H1 (cell line): ENCODE data around the gene DAPK1. TPM values are rescaled to one million over a fixed set of nuclear protein-coding genes. Genes with fewer than 3 reads are reported as not detected.

ENCODE experiments used
- BCL11A ChIP-seq, 2 experiments: IDR thresholded peaks; one replicate each; pipeline ENCODE4 v1.6.1; 2011; ENCODE audit warnings: low read depth in 2 of 2, low read length in 2 of 2, mild to moderate bottlenecking in 2 of 2
- EGR1 ChIP-seq: IDR thresholded peaks from 2 replicates; pipeline ENCODE4 v1.6.1; 2011; ENCODE audit warnings: low read depth, low read length, borderline replicate concordance
- EP300 ChIP-seq, 2 experiments: IDR thresholded peaks; 1 replicate in 1 of 2; 2 replicates in 1 of 2; pipeline ENCODE4 v1.6.1; 2011 to 2012; ENCODE audit warnings: low read depth in 2 of 2, low read length in 2 of 2, mild to moderate bottlenecking in 2 of 2, borderline replicate concordance in 1 of 2, inconsistent platforms in 1 of 2, moderate library complexity in 1 of 2
- GTF2F1 ChIP-seq: IDR thresholded peaks from 2 replicates; pipeline ENCODE4 v1.6.1; 2012; ENCODE audit warnings: low read depth, low read length, improper control_type of control experiment, borderline replicate concordance
- JUND ChIP-seq: IDR thresholded peaks from 2 replicates; pipeline ENCODE4 v1.6.1; 2011; ENCODE audit warnings: mild to moderate bottlenecking, improper control_type of control experiment, low read length
- SP2 ChIP-seq: IDR thresholded peaks from 2 replicates; pipeline ENCODE4 v1.6.1; 2012; ENCODE audit warnings: mild to moderate bottlenecking, low read length, inconsistent platforms
- SP4 ChIP-seq: IDR thresholded peaks from 2 replicates; pipeline ENCODE4 v1.6.1; 2012; ENCODE audit warnings: low read length, inconsistent platforms
- TBP ChIP-seq: IDR thresholded peaks from 2 replicates; pipeline ENCODE4 v1.6.1; 2011; ENCODE audit warnings: low read depth, low read length, improper control_type of control experiment
- YY1 ChIP-seq: IDR thresholded peaks from 2 replicates; pipeline ENCODE4 v1.6.1; 2011; ENCODE audit warnings: low read depth, mild to moderate bottlenecking, low read length
- polyA plus RNA-seq, 7 experiments: library from polyadenylated mRNA; depleted of rRNA in 3 of 7; stranded (reverse) in 5 of 7; unstranded in 2 of 7; fragments of >200 nt in 5 of 7; fragments of 200-250 nt in 2 of 7; gene quantifications; 1 replicate in 5 of 7; 2 replicates in 1 of 7; 4 replicates in 1 of 7; pipeline versions ENCODE4 v1.2.1 to v1.2.3, GENCODE V29; 2011 to 2013; ENCODE audit warnings: missing spikeins in 2 of 7, mixed read lengths in 2 of 7
- total RNA-seq: library from RNA; stranded (reverse); fragmentation: NEBNext Ultra II Directional; extraction: Animal tissue kit (Norgen Biotek cat#: 25700); gene quantifications from 2 replicates; pipeline ENCODE4 v1.2.1, GENCODE V29; 2021
- TF ChIP-seq, protein P1 (sequence below): fragments of 300-600 bp; sonication (generic); IDR thresholded peaks from 2 replicates; pipeline ENCODE4 v1.7.1; 2012; ENCODE audit warnings: low read length, moderate library complexity, mild to moderate bottlenecking, inconsistent platforms; ENCODE audit not compliant: insufficient replicate concordance
- TF ChIP-seq, protein P2 (sequence below): IDR thresholded peaks from 2 replicates; pipeline ENCODE4 v1.6.1; 2012; ENCODE audit warnings: inconsistent platforms

The DAPK1 gene
- total and polyA plus RNA-seq, 2 of the 8 experiments (the other 6 are each of a cell fraction or from before 2014, with no cell fraction given) = 62.4 to 131 TPM

DNA sequence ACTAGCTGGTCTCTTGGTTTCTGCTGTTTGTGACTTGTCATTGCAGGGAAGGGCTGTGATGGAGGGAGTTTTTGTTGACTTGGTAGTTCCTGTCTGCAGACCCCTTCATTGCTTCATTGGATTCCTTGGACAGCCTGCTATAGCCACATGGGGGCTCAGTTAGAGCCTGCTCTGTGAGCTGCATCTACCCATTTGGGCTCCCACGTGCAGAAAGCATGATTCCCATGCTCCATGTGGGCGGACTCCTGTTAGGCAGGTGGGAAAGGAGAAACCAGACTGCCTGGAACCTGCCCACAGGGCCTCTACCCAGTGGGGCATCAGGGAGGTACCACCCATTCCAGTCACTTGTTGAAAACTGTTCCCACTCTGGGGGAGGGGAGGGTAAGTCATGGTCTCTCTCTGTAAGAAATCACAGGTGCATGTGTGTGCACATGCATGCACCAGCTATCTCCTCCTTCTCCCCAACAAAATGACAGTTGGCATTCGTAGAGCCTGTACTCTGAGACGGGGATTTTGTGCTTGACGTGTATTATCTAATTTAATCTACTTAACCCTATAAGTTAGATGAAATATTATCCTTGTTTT lies 61.0 kb downstream of the DAPK1 start (continued):
- TF ChIP-seq, protein P1, sequence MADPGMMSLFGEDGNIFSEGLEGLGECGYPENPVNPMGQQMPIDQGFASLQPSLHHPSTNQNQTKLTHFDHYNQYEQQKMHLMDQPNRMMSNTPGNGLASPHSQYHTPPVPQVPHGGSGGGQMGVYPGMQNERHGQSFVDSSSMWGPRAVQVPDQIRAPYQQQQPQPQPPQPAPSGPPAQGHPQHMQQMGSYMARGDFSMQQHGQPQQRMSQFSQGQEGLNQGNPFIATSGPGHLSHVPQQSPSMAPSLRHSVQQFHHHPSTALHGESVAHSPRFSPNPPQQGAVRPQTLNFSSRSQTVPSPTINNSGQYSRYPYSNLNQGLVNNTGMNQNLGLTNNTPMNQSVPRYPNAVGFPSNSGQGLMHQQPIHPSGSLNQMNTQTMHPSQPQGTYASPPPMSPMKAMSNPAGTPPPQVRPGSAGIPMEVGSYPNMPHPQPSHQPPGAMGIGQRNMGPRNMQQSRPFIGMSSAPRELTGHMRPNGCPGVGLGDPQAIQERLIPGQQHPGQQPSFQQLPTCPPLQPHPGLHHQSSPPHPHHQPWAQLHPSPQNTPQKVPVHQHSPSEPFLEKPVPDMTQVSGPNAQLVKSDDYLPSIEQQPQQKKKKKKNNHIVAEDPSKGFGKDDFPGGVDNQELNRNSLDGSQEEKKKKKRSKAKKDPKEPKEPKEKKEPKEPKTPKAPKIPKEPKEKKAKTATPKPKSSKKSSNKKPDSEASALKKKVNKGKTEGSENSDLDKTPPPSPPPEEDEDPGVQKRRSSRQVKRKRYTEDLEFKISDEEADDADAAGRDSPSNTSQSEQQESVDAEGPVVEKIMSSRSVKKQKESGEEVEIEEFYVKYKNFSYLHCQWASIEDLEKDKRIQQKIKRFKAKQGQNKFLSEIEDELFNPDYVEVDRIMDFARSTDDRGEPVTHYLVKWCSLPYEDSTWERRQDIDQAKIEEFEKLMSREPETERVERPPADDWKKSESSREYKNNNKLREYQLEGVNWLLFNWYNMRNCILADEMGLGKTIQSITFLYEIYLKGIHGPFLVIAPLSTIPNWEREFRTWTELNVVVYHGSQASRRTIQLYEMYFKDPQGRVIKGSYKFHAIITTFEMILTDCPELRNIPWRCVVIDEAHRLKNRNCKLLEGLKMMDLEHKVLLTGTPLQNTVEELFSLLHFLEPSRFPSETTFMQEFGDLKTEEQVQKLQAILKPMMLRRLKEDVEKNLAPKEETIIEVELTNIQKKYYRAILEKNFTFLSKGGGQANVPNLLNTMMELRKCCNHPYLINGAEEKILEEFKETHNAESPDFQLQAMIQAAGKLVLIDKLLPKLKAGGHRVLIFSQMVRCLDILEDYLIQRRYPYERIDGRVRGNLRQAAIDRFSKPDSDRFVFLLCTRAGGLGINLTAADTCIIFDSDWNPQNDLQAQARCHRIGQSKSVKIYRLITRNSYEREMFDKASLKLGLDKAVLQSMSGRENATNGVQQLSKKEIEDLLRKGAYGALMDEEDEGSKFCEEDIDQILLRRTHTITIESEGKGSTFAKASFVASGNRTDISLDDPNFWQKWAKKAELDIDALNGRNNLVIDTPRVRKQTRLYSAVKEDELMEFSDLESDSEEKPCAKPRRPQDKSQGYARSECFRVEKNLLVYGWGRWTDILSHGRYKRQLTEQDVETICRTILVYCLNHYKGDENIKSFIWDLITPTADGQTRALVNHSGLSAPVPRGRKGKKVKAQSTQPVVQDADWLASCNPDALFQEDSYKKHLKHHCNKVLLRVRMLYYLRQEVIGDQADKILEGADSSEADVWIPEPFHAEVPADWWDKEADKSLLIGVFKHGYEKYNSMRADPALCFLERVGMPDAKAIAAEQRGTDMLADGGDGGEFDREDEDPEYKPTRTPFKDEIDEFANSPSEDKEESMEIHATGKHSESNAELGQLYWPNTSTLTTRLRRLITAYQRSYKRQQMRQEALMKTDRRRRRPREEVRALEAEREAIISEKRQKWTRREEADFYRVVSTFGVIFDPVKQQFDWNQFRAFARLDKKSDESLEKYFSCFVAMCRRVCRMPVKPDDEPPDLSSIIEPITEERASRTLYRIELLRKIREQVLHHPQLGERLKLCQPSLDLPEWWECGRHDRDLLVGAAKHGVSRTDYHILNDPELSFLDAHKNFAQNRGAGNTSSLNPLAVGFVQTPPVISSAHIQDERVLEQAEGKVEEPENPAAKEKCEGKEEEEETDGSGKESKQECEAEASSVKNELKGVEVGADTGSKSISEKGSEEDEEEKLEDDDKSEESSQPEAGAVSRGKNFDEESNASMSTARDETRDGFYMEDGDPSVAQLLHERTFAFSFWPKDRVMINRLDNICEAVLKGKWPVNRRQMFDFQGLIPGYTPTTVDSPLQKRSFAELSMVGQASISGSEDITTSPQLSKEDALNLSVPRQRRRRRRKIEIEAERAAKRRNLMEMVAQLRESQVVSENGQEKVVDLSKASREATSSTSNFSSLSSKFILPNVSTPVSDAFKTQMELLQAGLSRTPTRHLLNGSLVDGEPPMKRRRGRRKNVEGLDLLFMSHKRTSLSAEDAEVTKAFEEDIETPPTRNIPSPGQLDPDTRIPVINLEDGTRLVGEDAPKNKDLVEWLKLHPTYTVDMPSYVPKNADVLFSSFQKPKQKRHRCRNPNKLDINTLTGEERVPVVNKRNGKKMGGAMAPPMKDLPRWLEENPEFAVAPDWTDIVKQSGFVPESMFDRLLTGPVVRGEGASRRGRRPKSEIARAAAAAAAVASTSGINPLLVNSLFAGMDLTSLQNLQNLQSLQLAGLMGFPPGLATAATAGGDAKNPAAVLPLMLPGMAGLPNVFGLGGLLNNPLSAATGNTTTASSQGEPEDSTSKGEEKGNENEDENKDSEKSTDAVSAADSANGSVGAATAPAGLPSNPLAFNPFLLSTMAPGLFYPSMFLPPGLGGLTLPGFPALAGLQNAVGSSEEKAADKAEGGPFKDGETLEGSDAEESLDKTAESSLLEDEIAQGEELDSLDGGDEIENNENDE = no peak
- TF ChIP-seq TBP (no peak), YY1 (no peak), JUND (no peak), GTF2F1 (no peak), BCL11A (IDR thresholded peaks at IDR 0.05; ENCODE audit: low read depth in 2 of 2, low read length in 2 of 2) (no peak), SP2 (no peak), EGR1 (no peak), EP300 (IDR thresholded peaks at IDR 0.05; ENCODE audit: borderline replicate concordance in 1 of 2, low read depth in 2 of 2, low read length in 2 of 2) (no peak), SP4 (no peak)
- TF ChIP-seq, protein P2, sequence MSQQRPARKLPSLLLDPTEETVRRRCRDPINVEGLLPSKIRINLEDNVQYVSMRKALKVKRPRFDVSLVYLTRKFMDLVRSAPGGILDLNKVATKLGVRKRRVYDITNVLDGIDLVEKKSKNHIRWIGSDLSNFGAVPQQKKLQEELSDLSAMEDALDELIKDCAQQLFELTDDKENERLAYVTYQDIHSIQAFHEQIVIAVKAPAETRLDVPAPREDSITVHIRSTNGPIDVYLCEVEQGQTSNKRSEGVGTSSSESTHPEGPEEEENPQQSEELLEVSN = no peak
